SK-N-MC (cell line): ENCODE measurements around the gene GRIA1.

ENCODE experiments used
- DNase-seq: peaks from one replicate; pipeline ENCODE4 v3.0.0-alpha.2; 2011; ENCODE audit warnings: low read depth, low spot score
- H3K27ac ChIP-seq: fragments of 200-600 bp; sonication (generic); 2 replicates; pipeline ENCODE4 v1.5.1; 2016; ENCODE audit warnings: mixed run types
- H3K36me3 ChIP-seq: fragments of 200-600 bp; sonication (generic); 2 replicates; pipeline ENCODE4 v1.6.1; 2017; ENCODE audit warnings: antibody characterized with exemption, low read length, mixed read lengths; ENCODE audit not compliant: insufficient read depth
- H3K4me3 ChIP-seq: fragments of 200-600 bp; sonication (generic); 2 replicates; pipeline ENCODE4 v1.5.1; 2016
- H3K9ac ChIP-seq: fragments of 200-600 bp; sonication (generic); 2 replicates; pipeline ENCODE4 v1.8.0; 2017; ENCODE audit warnings: mixed run types, mixed read lengths; ENCODE audit not compliant: insufficient read length
- H3K9me3 ChIP-seq: fragments of 200-600 bp; sonication (generic); 2 replicates; pipeline ENCODE4 v1.6.1; 2017; ENCODE audit warnings: low read depth, mild to moderate bottlenecking, antibody characterized with exemption, low read length, moderate library complexity, mixed read lengths
- EZH2 ChIP-seq: fragments of 200-600 bp; sonication (generic); IDR thresholded peaks from one replicate; pipeline ENCODE4 v1.6.1; 2017; ENCODE audit warnings: antibody characterized with exemption
- FOXP2 ChIP-seq: optimal IDR thresholded peaks from 2 replicates; pipeline ENCODE3; 2011; ENCODE audit warnings: mild to moderate bottlenecking, moderate library complexity; ENCODE audit not compliant: insufficient read depth; ENCODE audit errors: extremely low read length, control extremely low read depth
- POLR2AphosphoS5 ChIP-seq: IDR thresholded peaks from 2 replicates; pipeline ENCODE4 v1.6.1; 2012; ENCODE audit warnings: mild to moderate bottlenecking, low read depth, low read length, borderline replicate concordance

Gene GRIA1

DNA sequence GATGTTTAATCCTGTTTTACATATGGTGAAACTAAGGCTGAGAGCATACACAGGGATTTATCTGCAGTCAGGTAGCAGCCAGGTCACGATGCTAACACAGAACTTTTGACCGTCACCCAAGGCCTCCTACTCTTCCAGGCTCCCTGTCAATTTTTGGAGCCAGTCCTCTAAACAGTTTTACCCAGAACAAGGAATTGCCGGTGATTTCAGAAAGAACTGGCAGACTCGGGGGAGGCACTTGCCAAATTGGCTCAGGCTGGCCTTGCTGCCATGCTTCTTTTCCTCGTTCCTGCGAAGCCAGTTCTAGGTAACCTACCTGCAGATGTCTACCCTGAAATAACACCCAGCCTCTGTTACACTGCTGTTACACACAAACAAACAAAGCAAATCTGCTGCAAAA, 21.2 kb downstream of the GRIA1 start:
- Histone ChIP-seq H3K27ac (no peak overlapping the region), H3K9ac (no peak overlapping the region), H3K36me3 (no peaks in the 10 kb centered on the region), H3K9me3 (no peaks in the 10 kb centered on the region), H3K4me3 (no peak overlapping the region)
- TF ChIP-seq EZH2 (no peak), FOXP2 (no peak), POLR2AphosphoS5 (no peak)
- DNase-seq, result no peak

DNA sequence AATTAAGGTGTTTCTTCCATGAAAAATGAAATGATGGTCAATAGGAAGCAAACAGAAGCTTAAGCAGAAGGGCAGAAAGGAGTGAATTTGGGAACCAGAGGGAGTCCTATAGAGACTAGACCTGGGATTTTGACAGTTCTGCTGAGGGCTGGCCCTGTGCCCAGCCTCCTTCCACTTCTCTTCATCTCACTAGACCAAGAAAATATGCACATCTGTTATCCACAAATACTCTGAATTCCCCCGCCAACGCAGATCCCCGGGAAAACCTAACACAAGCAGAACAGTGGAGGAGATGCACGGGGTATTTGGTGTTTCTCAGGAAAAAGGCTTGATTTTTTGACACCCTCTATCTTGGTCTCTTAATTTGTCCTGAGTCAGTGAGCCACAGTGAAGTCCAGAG, 22.7 kb downstream of the GRIA1 start:
- no peak overlapping the region for H3K27ac ChIP-seq
- H3K9ac ChIP-seq, result no peak overlapping the region
- DNase-seq, result no peak
- TF ChIP-seq EZH2, result no peak
- no peak for TF ChIP-seq POLR2AphosphoS5
- no peak for TF ChIP-seq FOXP2
- H3K9me3 ChIP-seq, result no peaks in the 10 kb centered on the region
- H3K36me3 ChIP-seq, result no peaks in the 10 kb centered on the region
- no peak overlapping the region for H3K4me3 ChIP-seq

DNA sequence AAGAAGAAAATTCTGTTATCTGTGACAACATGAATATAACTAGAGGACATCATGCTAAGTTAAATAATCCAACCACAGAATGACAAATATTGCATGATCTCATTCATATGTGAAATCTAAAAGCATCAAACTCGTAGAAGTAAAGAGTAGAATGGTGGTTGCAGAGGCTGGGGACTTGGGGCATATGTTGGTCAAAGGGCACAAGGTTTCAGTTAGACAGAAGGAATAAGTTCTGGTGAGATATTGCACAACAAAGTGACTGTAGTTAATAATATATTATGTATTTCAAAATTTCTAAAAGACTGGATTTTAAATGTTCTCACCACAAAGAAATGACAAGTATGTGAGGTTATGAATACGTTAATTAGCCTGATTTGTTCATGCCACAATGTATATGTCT, 24.8 kb downstream of the GRIA1 start:
- H3K4me3 ChIP-seq, result no peak overlapping the region
- H3K9me3 ChIP-seq, result no peaks in the 10 kb centered on the region
- H3K9ac ChIP-seq, result no peak overlapping the region
- no peaks in the 10 kb centered on the region for H3K36me3 ChIP-seq
- no peak overlapping the region for H3K27ac ChIP-seq
- DNase-seq, result no peak
- TF ChIP-seq FOXP2, result no peak
- no peak for TF ChIP-seq EZH2
- no peak for TF ChIP-seq POLR2AphosphoS5

DNA sequence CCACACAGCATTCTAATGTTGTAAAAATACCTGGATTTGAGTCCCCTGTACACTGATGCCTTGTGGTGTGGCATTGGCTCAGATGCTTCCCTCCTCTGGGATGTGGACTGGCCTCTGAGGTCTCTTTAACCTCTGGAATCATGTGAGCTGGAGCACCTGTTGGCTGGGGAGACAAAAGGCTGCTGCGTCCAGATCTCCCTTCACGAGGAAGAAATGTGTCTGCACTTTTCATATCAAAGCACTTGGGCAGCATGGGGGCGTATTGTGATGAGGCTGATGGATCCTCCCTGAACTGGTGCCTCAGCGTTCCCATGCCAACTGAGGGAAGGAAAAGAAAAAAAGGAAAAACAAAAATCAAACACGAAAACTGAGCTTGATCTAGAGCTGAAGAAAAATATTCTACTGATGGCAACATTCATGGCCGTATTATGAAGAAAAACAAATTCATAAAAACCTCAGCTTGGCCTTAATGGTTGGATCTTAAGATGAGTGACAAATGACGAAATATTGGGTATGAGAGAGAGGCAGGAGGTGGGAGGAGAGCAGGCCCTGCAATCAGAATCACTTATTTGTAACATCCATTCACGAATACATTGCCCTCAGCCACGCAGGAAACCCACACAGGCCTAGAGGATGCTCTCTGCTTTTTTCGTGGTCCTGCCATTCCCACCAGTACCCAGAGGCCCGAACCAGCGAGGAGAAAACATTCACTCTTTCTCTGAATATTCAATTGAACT, 26.2 kb downstream of the GRIA1 start:
- no peak overlapping the region for H3K4me3 ChIP-seq
- H3K9ac ChIP-seq, result no peak overlapping the region
- TF ChIP-seq EZH2 (no peak), POLR2AphosphoS5 (no peak), FOXP2 (no peak)

DNA sequence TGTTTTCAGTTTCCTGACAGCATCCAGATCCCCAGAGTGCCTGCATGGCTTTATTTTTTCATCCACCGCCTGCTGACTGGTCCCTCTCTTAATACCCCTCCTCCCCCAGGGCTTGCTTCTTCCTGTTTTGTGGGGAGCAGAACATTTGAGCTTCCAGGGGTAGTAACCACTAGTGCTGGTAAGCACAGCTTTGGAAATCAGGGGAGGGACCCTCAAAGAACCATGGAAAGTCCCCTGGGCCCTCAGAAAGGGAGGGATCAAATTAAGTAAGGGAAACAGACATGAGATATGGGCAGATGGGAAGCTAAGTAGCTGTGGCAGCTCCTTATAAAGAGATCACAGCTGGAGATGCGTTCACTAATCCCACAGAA, 26.8 kb downstream of the GRIA1 start:
- no peak overlapping the region for H3K9ac ChIP-seq
- TF ChIP-seq EZH2, result no peak
- TF ChIP-seq FOXP2, result no peak
- TF ChIP-seq POLR2AphosphoS5, result no peak
- no peak for DNase-seq
- H3K27ac ChIP-seq, result no peak overlapping the region
- no peaks in the 10 kb centered on the region for H3K9me3 ChIP-seq
- no peaks in the 10 kb centered on the region for H3K36me3 ChIP-seq
- H3K4me3 ChIP-seq, result no peak overlapping the region

More for the DNA sequence above, 26.2 kb downstream of the GRIA1 start:
- Histone ChIP-seq H3K27ac (no peak overlapping the region), H3K36me3 (no peaks in the 10 kb centered on the region), H3K9me3 (no peaks in the 10 kb centered on the region)
- no peak for DNase-seq

DNA sequence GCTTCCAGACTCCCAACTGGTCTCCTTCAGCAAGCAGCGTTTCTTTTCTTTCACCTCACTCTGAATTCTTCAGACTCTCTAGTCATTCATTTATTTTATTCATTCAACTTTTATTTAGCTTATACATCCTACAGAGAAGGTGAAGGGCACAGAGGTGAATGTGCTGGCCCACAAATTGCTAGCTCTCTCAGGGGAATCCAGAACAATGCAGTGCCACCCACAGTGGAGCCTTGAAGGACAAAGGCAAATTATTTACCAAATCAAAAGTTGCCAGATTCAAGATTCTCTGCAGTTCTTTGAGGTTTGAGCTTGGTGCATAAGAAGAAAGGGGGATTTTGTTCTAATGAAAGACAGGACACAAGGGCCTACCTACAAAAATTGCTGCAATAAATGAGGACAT, 29.7 kb downstream of the GRIA1 start:
- Histone ChIP-seq H3K9me3 (no peaks in the 10 kb centered on the region), H3K4me3 (no peak overlapping the region), H3K9ac (no peak overlapping the region), H3K36me3 (no peaks in the 10 kb centered on the region), H3K27ac (no peak overlapping the region)
- no peak for TF ChIP-seq EZH2
- no peak for TF ChIP-seq FOXP2
- no peak for TF ChIP-seq POLR2AphosphoS5
- DNase-seq, result no peak

DNA sequence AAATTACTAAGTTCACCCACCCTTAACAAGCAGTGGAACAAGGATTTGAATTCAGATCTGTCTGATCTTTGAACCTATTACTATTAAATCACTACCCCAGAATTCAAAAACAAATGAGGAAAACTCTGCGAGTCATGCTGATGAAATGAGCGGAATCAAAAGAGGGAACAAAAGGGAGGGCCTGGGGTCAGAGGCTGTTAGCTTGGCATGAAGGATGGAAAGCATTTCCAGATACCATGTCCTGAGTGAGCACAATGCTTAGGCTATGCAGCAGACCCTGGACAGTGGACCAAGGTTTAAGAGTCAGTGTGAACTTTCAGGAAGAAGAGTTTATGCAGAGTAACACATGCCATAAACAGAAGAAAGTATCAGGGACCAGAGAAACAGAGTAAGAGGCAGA, 30.5 kb downstream of the GRIA1 start:
- Histone ChIP-seq H3K36me3 (no peaks in the 10 kb centered on the region), H3K4me3 (no peak overlapping the region), H3K9me3 (no peaks in the 10 kb centered on the region), H3K27ac (no peak overlapping the region), H3K9ac (no peak overlapping the region)
- DNase-seq, result no peak
- TF ChIP-seq FOXP2, result no peak
- no peak for TF ChIP-seq EZH2
- no peak for TF ChIP-seq POLR2AphosphoS5

DNA sequence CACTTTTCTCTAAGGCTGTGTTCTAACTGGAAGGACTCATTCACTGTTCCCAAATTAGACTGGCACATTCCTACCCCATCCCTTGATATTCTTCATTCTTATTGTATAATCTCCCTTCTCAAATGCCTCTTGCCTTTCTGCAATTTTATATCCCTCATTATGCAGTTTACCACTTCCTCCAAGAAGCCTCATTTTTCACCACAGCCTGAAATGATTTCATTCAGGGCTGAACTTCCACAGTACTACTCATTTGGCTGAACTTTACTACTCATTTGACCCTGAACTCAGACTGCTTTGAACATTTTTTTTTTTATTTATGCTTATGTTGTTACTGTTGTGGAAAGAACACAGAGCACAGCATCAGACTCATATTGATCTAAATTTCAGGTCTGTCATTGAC, 32.7 kb downstream of the GRIA1 start:
- H3K9me3 ChIP-seq, result no peaks in the 10 kb centered on the region
- no peaks in the 10 kb centered on the region for H3K36me3 ChIP-seq
- no peak for TF ChIP-seq POLR2AphosphoS5
- no peak for TF ChIP-seq FOXP2
- TF ChIP-seq EZH2, result no peak
- H3K27ac ChIP-seq, result no peak overlapping the region
- no peak overlapping the region for H3K4me3 ChIP-seq
- DNase-seq, result no peak
- no peak overlapping the region for H3K9ac ChIP-seq

DNA sequence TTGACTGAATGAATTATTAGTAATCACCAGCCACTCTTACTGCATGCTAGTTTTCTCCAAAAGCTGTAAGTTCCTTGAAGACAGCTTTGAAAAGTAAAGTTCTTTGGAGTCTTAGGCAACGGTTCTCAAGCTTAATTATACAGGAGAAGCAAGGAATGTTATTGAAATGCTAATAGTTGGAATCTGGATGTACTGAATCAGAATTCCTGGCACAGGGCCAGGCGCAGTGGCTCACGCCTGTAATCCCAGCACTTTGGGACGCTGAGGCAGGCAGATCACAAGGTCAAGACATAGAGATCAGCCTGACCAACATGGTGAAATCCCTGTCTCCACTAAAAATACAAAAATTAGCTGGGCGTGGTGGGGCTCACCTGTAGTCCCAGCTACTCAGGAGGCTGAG, 33.4 kb downstream of the GRIA1 start:
- no peak overlapping the region for H3K27ac ChIP-seq
- no peak overlapping the region for H3K9ac ChIP-seq
- H3K36me3 ChIP-seq, result no peaks in the 10 kb centered on the region
- no peak for DNase-seq
- TF ChIP-seq EZH2, result no peak
- no peak for TF ChIP-seq FOXP2
- no peak for TF ChIP-seq POLR2AphosphoS5
- no peak overlapping the region for H3K4me3 ChIP-seq
- H3K9me3 ChIP-seq, result no peaks in the 10 kb centered on the region

DNA sequence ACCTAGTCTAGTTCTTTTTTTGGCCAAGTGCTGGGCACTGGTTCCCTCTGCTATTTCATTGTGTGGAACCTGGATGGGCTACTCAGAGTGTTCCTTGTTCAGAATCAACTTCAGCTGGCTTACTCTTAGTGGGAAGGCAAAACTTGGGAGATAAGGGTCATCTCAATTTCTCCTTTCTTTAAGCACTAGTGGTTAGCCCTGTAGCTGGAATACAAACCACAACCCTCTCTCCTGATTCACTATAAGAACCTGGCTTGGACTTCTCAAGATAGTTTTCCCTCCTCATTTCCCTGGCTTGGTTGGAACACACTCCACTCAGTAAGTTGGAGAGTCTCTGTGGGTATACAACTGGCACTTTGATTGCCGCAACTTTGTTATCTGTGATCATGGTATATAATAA, 35.1 kb downstream of the GRIA1 start:
- Histone ChIP-seq H3K9ac (no peak overlapping the region), H3K4me3 (no peak overlapping the region), H3K36me3 (no peaks in the 10 kb centered on the region), H3K9me3 (no peaks in the 10 kb centered on the region), H3K27ac (no peak overlapping the region)
- no peak for DNase-seq
- TF ChIP-seq EZH2, result no peak
- no peak for TF ChIP-seq POLR2AphosphoS5
